LNCAP (cell line): ENCODE measurements around the gene USP15.

Experiments
- TF ChIP-seq, protein P1 (sequence below): fragments of 450-650 bp; IDR thresholded peaks from 2 replicates; pipeline ENCODE4 v1.5.1; 2017; ENCODE audit warnings: mild to moderate bottlenecking

Gene USP15

GRCh38 chr12:62438098-62438692 is 178.0 kb downstream of the USP15 start:
- TF ChIP-seq, protein P1, sequence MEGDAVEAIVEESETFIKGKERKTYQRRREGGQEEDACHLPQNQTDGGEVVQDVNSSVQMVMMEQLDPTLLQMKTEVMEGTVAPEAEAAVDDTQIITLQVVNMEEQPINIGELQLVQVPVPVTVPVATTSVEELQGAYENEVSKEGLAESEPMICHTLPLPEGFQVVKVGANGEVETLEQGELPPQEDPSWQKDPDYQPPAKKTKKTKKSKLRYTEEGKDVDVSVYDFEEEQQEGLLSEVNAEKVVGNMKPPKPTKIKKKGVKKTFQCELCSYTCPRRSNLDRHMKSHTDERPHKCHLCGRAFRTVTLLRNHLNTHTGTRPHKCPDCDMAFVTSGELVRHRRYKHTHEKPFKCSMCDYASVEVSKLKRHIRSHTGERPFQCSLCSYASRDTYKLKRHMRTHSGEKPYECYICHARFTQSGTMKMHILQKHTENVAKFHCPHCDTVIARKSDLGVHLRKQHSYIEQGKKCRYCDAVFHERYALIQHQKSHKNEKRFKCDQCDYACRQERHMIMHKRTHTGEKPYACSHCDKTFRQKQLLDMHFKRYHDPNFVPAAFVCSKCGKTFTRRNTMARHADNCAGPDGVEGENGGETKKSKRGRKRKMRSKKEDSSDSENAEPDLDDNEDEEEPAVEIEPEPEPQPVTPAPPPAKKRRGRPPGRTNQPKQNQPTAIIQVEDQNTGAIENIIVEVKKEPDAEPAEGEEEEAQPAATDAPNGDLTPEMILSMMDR: peak; percentile 74

- TF ChIP-seq, protein P1: no peak
Measured at GRCh38 chr12:62446754-62447452, 186.7 kb downstream of the USP15 start.

DNA sequence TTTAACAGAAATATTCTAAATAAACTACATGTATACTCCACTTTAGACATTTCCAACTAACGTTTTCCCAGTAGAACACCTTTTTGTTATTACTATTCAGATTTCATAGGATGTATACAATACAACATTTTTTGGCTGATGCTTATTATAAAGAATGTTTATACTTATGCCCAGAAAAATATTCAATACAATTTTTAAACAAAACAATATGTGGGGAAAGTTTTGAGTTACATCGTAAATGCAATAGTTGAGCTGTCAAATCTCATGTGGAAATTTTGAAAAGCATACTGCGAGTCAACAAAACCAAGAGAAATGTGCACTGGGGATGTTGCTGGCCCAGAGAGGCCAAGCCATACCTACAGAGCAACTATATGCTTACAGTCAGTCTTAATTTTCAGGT is 188.2 kb downstream of the USP15 start:
- TF ChIP-seq, protein P1: no peak

GRCh38 chr12:62458626-62459025 is 198.4 kb downstream of the USP15 start:
- TF ChIP-seq, protein P1: no peak

DNA sequence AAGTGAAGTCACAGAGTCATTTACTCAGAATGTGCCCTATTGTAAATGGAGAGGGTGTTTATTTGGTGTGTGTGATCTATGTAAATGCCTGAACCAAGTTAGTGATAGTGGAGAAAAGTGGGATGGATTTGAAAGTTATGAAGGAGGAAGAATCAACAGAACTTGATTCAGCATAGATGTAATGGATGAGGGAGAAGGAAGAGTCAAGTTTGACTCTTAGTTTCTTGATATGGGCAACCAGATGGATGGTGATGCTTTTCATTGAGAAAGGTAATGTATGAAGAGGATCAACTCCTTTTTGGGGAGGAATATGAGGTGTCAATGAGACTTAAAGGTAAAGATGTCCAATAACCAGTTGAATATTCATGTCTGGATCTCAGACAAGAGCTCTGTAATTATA is 199.8 kb downstream of the USP15 start:
- TF ChIP-seq, protein P1: no peak
